Stimulated activated CD8-positive, alpha-beta memory T cell treated with anti-CD3 and anti-CD28 coated beads, Interleukin-7, amount 100 ng/mL, for 4 hours (primary cell): ENCODE results near the gene TBX4.
"Not testable (repeated sequence)": the region's sequence is repeated elsewhere in the genome, so short reads cannot be mapped to it uniquely, and the experiment has no call there.

ENCODE experiments used
- DNase-seq, 2 donors: peaks; one replicate each; pipeline ENCODE4 v3.0.0-alpha.2; 2020; ENCODE audit warnings: low read depth in 2 of 2

TBX4 gene

DNA sequence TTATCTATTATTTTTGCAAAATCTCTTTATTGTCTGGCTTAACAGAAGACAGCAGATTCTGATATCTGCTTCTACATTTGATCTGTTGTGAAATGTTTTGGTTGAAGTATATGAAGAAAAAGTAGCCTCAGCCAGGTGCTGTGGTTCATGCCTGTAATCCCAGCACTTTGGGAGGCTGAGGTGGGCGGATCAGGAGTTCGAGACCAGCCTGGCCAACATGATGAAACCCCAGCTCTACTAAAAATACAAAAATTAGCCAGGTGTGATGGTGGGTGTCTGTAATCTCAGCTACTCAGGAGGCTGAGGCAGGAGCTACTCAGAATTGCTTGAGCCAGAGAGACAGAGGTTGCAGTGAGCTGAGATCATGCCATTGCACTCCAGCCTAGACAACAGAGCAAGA is 75.2 kb downstream of the TBX4 start:
- DNase-seq: not testable (repeated sequence)

DNA sequence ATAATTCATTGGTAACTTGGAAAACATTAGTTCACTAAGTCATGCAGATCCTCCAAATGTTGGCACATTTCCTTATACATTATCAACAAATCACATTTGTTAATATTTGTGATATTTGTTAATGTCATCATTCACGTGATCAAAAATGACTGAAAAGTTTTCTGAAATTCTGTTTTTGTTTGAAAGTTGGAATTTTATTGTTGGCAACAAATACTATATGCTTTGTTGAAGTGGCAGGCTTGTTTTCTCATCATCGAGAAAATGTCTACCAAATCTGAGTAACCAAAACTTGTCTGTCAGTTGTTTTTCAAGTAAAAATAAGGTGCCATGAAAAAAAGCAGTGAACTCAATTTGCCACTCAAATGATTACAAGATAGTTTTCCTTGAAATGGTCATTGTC is 75.9 kb downstream of the TBX4 start:
- no peak for DNase-seq

DNA sequence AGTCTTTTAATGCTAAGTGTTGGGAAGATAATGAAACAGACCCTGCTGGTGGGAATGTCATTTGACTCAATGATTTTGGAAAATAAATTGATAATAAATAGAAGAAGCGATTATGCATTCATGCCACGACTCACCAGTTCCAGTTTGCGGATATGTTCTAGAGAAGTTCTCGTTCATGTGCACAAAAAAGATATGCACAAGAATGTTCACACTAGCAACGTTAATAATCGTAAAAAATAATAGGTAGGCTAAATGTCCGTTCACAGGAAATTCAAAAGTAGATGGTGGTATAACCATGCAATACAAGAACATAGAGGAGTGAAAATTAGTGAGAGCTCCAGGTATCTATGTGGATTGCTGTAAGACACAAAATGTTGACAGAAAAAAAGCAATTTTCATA is 79.0 kb downstream of the TBX4 start:
- no peak for DNase-seq

DNA sequence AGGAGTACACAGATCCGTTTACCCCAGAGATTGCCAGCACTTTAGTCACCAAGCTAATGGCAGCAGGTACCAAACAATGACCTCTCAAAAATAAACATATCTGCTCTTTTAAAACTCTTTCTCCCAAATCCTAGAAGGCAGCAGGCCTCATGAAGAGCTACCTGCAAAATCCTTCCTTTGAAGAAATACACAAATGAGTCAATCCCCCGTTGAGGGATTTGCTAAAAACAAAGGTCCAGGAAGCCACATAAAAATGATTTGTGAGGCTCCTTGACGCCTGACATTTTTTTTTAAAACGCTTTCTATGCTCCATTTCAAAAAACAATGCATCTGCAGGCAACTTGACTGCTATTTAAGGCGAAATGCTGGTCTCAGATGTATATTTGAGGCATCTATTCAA is 80.6 kb downstream of the TBX4 start:
- DNase-seq: no peak

DNA sequence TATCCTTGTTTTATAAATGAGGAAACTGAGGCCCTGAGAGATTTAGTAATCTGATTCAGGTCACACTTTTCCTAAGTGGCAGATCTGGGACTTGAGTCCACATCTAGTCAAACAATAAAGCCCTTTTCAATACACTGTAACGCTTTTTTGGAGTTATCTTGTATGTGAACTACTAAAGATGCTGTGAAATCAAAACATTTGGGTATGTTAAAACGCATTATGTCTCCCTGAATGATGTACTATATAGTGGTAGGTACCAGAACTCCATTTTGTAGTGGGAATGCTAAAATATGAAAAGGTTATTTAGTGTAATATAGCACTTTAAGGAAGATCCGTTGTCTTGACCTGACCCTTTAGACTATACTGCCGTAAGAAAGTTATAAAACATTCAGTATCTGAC is 81.6 kb downstream of the TBX4 start:
- DNase-seq: no peak

DNA sequence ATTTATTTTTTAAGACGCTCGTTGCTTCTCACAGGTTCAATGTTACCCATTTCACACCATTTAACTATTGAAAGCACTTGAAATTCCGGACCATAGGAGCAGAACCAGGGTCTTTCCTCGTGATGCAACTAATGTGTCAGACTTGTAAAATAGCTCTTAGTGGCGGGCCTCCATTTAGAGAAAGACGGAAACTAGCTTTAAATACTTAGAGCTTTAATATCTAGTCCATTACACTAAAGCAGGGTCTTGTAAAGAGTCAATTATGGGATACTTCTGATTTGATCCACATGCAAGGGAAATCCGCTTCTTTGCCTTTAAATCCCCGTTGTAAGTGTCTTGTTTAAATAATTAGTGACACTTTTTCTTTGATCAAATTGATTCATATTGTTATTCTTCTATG is 82.2 kb downstream of the TBX4 start:
- no peak for DNase-seq
